ENCODE data around the gene CR2. TPM values are rescaled to one million over a fixed set of nuclear protein-coding genes. Genes with fewer than 3 reads are reported as not detected.

Gene CR2
- total RNA-seq = not detected in 2 replicates

GRCh38 chr1:207454046-207454964 is at the start of gene CR2:
Gene CR2 (plus strand): TSS chr1:207454328. CDS start chr1:207454419, 91 bp downstream.

GRCh38 chr1:207495801-207496792 is 42.0 kb downstream of the CR2 start, which contains the start of gene CR1:
Gene CR1 (plus strand): TSS chr1:207496157. CDS start chr1:207496268, 111 bp downstream.

Other genes with a start within 250 kb of the CR2 start
- gene CD55, start 132.7 kb upstream of the CR2 start, total RNA-seq = 161 and 223 TPM in 2 replicates
- not detected in 2 replicates for gene CR1, start 41.8 kb downstream of the CR2 start, total RNA-seq
- not detected in 2 replicates for gene CR1L, start 190.8 kb downstream of the CR2 start, total RNA-seq